Adipose tissue (tissue), 3 donors: Measurements from ENCODE around the gene CYP46A1. TPM values are rescaled to one million over a fixed set of nuclear protein-coding genes. Genes with fewer than 3 reads are reported as not detected.
"Not testable (repeated sequence)": the region's sequence is repeated elsewhere in the genome, so short reads cannot be mapped to it uniquely, and the experiment has no call there.

ENCODE experiments used
- H3K27ac ChIP-seq: one replicate; pipeline ENCODE4 v1.5.1; 2013; ENCODE audit warnings: low read depth, low read length
- WGBS, 3 donors: extraction: QIAGEN DNeasy Blood & Tissue Kit; methylation state at CpG; one replicate each; pipeline ENCODE4 v1.1.7; 2013; 5-methylcytosine and 5-hydroxymethylcytosine counted together
- polyA plus RNA-seq, 3 donors: library from polyadenylated mRNA; stranded (reverse); fragments of 200-250 nt; gene quantifications; one replicate each; pipeline ENCODE4 v1.2.3, GENCODE V29; 2013
- donor health status: healthy with polysubstance abuse.
- donor health status: Bipolar disorder and iron deficiency.
- donor health status: healthy.

Gene CYP46A1
- polyA plus RNA-seq = 1 to 10 TPM in 1 of 3 donors, under 1 TPM in 2; 0.84 to 1.6 (median 0.91) TPM

DNA sequence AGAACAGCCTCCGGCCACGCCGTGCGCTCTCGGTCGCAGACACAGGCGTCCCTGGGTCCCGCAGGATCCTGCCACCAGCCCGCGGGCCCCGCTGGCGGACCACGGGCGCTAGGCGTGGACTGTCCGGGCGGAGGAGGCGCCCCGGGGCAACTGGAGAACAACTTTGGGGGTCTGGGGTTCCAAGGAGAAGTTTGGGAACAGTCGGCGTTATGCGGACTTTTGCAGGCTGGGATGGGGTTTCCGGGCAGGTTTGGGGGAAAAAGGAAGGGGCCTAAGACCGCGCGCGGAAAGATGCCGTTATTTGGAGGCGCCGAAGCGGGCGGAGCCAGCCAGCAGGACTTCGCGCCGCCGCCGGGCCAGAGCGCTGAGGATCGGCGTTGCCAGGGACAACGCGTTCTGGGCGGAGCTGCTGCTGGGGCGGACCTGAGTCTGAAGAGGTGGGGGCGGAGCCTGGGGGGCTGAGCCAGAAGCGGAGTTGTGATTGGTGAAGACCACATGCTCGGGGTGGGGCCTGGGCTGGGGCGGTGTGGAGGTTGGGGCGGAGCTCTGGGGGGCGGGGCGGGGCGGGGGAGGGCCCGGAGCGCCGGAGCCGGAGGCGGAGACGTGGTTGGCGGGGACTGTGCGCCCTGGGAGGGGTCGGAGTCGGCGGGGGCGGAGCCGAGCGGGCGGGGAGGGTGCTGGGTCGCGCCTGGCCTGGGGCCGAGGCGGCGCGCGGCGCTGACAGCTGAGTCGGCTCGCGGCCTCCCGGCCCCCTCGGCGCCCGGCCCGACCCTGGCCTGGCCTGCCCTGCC, at the start of gene CYP46A1:
Gene CYP46A1 (plus strand): TSS at position 680 of the 791 bp plus-strand sequence. CDS start 120 bp downstream, outside the sequence.
- 0 to 1% (median 0%) methylated on average over 48 to 83 of the region's 83 CpGs for WGBS, 3 donors
- H3K27ac ChIP-seq = peak within 1 kb of the TSS; percentile 61

DNA sequence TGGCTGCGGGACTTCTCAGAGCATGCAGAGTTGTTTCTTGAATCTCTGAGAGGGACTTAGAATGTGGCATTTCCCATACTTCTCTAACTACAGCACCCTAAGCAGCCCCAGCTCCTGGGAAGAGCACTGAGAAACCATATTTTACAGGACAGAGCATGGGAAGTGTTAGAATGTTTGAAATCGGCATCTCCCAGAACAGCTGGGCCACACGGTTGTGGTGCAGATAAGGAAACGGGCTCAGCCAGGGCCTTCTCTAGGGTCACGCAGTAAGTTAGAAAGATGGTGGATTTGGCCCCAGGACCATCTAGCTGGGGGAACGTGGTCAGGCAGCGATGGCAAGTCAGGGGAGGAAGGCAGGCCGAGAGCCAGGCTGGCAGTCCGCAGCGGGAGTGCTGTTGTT, 49.7 kb upstream of the CYP46A1 start:
- no peak overlapping the region for H3K27ac ChIP-seq
- 76 to 85% (median 83%) methylated on average over 10 of the region's 10 CpGs for WGBS, 3 donors

DNA sequence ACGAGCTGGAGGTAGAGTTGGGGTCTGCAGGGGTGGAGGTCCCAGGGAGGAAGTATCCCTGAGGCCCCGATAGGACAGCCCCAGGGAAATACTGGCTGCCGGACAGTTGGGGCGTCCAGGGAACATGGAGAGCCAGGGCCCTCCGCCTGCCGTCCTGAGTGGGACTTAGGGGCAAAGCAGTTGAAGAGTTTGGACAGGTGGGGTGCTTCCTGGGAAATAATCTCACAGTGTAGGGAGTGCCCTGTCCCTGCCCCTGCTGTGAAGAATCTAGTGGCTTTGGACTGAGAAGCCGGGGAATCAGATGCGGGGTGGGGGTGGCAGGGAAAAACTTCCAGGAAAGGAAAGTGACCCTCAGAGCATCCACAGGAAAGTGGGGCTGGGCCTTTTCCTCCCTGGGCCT, 49.0 kb upstream of the CYP46A1 start:
- 76 to 85% (median 82%) methylated on average over 8 of the region's 8 CpGs for WGBS, 3 donors
- H3K27ac ChIP-seq = no peak overlapping the region

DNA sequence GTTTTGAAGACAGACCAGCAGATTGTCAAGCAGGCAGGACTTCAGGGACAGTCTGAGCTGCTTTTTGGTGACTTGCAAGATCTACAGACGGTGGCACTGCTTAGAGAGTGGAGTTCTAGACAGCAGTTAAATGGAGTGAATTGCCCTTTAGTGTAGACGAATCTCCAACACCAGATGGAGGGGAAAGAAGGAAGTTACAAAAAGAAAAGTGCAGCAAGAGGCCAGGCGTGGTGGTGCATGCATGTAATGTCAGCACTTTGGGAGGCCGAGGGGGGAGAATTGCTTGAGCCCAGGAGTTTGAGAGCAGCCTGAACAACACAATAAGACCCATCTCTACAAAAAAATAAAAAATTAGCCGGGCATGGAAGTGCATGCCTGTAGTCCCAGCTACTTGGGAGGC, 47.6 kb upstream of the CYP46A1 start:
- no peak overlapping the region for H3K27ac ChIP-seq
- WGBS, 3 donors = 66 to 75% (median 74%) methylated on average over 5 of the region's 5 CpGs

DNA sequence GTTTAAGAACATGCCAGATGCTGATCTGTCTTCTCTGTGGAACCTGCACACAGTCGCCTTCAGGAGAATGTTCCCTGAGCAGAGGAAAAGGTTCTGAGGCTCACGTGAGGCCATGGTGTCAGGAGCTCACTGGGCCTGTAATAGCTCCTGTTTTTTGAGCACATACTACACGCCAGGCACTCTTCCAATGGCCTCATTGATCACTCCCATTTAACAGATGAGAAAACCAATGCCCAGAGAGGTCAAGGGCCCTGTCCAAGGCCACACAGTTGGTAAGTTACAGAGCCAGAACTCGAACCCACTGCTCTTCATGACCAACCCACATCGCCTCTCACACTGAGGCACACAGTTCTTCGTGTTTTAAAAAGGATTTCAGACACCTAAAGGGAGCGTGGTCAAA, 46.5 kb upstream of the CYP46A1 start:
- WGBS, 3 donors = 89 to 91% (median 91%) methylated on average over 7 of the region's 7 CpGs
- H3K27ac ChIP-seq = no peak overlapping the region

DNA sequence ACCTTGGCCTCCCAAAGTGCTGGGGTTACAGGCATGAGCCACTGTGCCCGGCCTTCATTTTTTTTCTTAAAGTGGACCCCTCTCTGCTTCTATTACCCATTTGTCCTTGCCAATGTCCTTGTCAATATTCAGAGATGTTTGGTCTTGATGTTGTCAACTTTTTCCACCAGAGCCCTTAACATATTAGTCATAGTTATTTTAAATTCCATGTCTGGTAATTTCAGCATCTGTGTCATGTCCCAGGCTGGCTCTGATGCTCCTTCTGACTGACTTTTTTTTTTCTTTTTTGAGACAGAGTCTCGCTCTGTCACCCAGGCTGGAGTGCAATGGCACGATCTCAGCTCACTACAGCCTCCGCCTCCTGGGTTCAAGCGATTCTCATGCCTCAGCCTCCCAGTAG, 41.3 kb upstream of the CYP46A1 start:
- 94 to 100% (median 95%) methylated on average over 5 of the region's 5 CpGs for WGBS, 3 donors

DNA sequence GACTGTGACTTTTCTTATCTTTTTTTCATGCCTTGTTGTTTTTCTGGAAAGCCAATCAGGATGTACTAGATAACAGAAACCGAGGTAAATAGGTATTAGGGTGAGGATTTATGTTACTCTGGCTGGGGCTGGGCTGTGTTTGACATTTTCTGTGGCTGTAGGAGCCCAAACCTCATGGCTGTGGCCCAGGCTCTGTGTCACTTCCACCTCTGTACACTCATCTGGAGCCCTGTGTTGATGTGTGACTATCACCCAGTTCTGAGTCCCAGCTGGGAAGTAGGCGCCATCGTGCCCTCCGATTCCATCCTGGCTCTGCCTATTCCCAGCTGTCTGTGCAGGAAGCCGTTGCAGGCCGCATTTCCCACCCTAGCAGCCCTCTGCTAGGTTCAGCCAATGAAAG, 40.8 kb upstream of the CYP46A1 start:
- H3K27ac ChIP-seq = no peak overlapping the region
- 59 to 66% (median 63%) methylated on average over 6 of the region's 6 CpGs for WGBS, 3 donors

More for the DNA sequence above, 41.3 kb upstream of the CYP46A1 start:
- not testable (repeated sequence) for H3K27ac ChIP-seq

DNA sequence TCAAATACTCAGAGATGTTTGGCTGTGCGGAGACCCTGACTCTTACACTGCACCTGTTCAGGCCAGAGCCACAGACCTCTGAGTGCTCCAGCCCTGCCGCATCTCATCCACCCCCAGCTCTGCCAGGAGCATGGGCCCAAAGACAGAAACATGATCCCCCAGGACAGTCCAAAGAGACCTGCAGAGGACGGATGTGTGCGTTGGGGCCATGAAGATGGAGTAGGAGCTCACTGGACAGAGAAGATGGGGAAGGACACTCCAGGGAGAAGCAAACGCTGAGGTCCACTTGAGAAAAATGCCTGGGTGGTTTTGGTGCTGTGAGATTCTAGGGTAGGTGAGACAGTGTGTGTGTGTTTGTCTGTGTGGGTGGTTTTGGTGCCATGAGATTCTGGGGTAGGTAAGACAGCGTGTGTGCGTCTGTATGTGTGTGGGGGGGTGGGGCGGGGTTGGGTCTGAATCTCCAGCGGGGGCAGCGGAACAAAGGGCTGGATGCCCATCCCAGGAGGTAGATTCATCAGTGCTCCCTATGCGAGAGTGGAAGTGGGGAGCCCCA, 40.0 kb upstream of the CYP46A1 start:
- no peak overlapping the region for H3K27ac ChIP-seq
- 87 to 94% (median 93%) methylated on average over 11 of the region's 11 CpGs for WGBS, 3 donors

DNA sequence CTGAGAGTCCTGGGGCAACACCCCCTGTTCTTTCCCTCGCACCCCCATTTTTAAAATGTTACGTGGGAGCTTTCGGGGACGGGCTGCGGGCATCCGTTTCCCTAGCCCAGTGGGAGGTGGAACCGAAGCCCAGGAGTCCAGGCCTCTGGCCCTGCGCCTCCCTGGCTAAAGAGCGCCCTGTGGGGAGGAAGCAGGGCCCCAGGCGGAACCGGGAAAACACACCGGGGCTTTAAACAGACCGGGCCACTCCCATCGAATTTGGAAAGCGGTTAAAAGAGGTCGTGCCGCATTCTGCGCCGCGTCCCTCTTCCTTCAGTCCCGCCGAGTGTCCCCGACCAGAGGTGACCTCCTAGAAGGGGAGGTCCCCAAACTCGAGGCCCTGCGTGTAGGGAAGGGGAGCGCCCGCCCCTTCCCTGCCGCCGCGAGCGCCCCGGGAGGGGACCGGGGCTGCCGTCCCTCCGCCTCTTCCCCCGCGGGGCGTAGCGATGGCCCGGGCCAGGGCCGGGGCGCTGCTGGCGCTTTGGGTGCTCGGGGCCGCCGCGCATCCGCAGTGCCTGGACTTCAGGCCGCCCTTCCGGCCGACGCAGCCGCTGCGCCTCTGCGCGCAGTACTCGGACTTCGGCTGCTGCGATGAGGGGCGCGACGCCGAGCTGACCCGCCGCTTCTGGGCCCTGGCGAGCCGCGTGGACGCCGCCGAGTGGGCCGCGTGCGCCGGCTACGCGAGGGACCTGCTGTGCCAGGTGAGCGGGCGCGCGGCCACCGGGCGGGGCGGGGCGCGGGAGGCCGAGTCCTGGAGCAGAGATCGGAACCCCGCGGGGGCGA, 39.2 kb upstream of the CYP46A1 start, which contains the start of gene HHIPL1:
Gene HHIPL1 (plus strand): TSS at position 407 of the 822 bp plus-strand sequence. CDS start 79 bp downstream, at position 486.
- peak within 1 kb of the TSS; percentile 6 for H3K27ac ChIP-seq
- WGBS, 3 donors = 6 to 10% (median 7%) methylated on average over 59 to 91 of the region's 91 CpGs

DNA sequence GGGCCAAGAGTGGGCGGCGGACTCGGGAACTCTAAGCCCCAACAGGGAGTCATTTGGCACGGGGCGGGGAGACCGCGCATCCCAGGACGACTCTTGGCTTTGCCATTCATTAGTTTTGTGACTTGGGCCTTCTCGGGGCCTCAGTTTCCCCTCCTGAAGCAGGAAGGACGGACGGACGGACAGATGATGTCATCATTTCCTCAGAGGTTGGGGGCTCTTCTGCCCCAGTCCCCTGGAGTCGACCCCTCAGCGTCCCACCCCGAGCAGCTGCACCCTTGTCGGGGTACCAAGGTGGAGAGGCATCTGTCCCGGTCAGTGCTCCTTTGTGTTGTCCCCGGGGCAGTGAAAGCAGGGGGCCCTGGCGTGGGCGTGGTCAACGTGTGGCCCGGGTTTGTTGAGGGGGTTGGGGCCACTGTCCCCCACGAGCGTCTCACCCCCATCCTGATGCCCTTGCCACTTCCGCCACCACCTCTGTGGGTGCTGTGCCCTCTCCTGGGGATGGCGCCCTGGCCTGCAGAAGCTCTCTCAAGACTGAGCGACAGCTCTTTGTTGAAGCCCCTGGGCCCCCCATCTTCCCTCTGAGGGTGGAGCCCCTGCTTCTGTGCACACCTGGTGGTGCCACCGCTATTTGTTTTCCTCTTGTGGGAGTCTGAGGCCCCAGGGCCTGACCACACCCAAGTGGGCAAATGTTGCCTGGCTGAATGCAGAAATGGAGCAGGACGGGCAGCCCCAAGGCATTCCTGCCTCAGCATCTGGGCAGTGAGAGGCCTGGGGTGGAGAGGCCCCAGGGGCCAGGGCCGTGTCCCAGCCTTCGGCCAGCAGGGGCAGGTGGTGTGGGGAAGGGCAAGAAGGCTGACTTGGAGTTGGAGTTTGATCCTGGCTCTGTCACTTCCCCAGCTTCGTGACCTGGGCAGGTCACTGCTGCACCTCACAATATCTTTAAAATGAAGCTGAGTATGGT, 38.3 kb upstream of the CYP46A1 start:
- no peak overlapping the region for H3K27ac ChIP-seq
- WGBS, 3 donors = 44 to 48% (median 47%) methylated on average over 32 of the region's 32 CpGs

DNA sequence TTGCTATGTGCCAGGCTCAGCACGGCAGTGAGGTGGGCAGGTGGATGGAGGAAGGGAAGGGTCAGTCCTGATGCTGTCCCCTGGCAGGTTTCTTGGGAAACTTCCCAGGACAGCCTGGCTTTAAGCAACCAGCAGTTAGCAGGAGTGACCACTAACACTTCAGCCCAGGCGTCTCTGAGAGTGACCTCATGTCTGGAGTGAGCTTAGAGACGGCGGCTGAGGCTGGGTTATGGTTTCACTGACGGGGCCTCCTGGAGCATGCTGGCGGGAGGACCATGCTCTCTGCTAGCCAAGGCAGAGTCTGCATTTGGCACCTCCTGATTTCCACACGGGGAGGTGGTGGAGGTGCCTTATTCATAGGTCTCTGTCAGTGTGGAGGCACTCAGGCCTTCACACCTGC, 36.7 kb upstream of the CYP46A1 start:
- no peak overlapping the region for H3K27ac ChIP-seq
- 60 to 83% (median 76%) methylated on average over 7 of the region's 7 CpGs for WGBS, 3 donors

DNA sequence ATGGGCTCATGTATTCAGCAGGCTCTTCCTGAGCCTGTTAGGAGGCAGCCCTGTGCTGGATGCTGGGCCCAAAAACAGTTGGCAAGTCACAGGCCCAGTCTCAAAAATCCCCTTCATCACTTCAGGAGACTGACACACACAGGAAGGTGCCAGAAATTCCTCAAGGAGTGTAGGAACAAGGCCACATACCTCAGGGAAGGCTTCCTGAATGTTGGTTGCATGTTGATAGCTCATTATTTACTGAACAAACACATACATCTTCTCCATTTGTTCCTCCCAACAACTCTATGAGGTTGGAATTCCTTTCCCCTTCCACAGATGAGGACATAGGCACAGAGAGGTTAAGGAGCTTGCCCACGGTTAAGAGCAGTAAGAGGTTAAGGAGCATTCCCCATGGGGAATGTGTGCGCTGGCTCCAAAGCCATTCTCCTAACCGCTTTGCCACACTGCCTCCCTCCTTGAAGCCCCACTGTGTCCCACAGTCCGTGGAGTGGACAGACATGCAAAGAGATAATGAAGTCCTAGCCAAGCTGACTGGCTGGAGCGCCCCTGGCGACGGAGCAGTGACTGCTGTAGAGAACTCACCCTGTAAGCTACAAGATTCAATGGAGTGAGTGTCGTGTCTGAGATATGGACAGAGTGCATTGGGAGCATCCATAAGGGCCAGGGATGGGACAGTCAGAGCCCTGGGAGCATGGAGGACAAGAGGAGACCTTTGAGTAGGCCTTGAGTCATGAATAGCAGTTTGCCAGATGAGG, 35.9 kb upstream of the CYP46A1 start:
- WGBS, 3 donors = 82 to 92% (median 88%) methylated on average over 8 of the region's 8 CpGs
- no peak overlapping the region for H3K27ac ChIP-seq

DNA sequence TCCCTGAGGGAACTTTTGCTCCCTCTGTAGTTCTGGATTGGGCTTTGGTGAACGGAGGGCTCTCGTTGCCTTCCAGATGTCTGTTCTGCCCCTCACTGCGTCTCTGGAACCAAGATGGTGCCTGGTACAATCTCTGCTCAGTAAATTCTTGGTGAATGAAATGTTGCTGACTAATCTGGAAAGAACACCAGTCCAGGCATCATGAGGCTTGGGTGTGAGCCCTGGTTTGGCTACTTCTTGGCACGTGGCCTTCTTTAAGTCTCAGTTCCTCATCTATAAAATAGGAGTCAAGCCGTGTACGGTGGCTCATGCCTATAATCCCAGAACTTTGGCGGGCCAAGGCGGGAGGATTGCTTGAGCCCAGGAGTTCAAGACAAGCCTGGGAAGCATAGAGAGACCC, 34.9 kb upstream of the CYP46A1 start:
- 84 to 91% (median 85%) methylated on average over 8 of the region's 8 CpGs for WGBS, 3 donors

DNA sequence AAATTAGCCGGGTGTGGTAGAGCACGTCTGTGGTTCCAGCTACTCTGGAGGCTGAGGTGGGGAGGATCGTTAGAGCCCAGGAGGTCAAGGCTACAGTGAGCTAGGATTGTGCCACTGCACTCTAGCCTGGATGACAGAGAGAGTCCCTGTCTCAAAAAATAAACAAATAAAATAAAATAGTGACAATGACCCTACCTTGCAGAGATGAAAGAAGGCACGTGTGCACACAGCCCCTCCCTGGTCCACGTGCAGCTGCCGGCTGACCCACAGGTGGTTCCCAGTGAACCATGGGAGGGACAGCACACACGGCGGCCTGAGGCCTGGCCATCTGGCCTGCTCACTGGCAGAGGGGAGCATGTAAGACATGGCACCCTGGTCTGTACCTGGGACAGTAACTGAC, 34.5 kb upstream of the CYP46A1 start:
- 72 to 87% (median 86%) methylated on average over 8 of the region's 8 CpGs for WGBS, 3 donors
- H3K27ac ChIP-seq = no peak overlapping the region

More for the DNA sequence above, 34.9 kb upstream of the CYP46A1 start:
- H3K27ac ChIP-seq = no peak overlapping the region

DNA sequence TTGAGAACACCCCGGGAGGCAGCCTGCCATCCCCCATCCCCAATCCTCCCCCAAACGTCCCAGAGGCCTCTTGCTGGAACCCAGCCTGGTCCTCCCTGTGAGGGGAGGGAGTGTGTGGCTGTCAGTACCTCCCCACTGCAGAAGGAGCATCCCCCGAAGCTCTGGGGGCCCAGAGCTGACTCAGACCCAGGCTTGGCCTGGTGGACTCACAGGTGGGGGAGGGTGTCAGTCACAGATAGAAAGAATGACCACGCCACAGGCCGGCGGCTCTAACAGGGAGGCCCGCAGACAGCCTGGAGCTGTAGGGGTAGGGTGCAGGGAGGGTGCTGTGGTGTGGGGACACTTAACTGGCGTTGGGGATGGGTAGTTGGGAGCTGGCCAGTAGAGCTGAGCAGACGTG, 33.9 kb upstream of the CYP46A1 start:
- 60 to 78% (median 75%) methylated on average over 9 of the region's 9 CpGs for WGBS, 3 donors

DNA sequence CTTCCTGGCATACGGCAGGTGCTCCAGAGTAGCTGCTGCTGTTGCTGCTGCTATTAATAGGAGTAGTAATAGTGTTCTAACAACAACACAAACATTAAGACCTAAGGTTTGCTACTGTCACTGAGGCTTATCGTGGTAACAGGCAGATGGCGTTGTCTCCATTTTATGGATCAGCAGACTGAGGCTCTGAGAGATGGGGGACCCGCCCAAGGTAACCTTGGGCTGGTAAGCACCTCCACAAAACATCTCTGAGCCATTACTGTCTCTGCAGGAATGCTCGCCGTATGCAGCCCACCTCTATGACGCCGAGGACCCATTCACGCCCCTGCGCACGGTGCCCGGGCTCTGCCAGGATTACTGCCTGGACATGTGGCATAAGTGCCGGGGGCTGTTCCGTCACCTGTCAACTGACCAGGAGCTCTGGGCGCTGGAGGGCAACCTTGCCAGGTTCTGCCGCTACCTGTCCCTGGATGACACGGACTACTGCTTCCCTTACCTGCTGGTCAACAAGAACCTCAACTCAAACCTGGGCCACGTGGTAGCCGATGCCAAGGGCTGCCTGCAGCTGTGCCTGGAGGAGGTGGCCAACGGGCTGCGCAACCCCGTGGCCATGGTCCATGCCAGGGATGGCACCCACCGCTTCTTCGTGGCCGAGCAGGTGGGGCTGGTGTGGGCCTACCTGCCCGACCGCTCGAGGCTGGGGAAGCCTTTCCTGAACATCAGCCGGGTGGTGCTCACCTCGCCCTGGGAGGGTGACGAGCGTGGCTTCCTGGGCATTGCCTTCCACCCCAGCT, 31.9 kb upstream of the CYP46A1 start:
- H3K27ac ChIP-seq = no peak overlapping the region
- 91 to 97% (median 94%) methylated on average over 32 of the region's 32 CpGs for WGBS, 3 donors

More for the DNA sequence above, 33.9 kb upstream of the CYP46A1 start:
- H3K27ac ChIP-seq = no peak overlapping the region
